Endothelial cell (in vitro differentiated cells): ENCODE measurements around the gene NAT8L. TPM values are rescaled to one million over a fixed set of nuclear protein-coding genes. Genes with fewer than 3 reads are reported as not detected.

Experiments used
- DNase-seq: peaks from one replicate; pipeline ENCODE4 v3.0.0; 2021; ENCODE audit warnings: low spot score
- H3K27ac Mint-ChIP-seq: one replicate; pipeline ENCODE4 v1.8.0; 2021; ENCODE audit warnings: mixed read lengths, inconsistent platforms; ENCODE audit not compliant: unreplicated experiment
- H3K27me3 Mint-ChIP-seq: one replicate; pipeline ENCODE4 v1.8.0; 2021; ENCODE audit warnings: mild to moderate bottlenecking, moderate library complexity, mixed read lengths, inconsistent platforms; ENCODE audit not compliant: unreplicated experiment
- H3K36me3 Mint-ChIP-seq: one replicate; pipeline ENCODE4 v1.8.0; 2021; ENCODE audit warnings: mild to moderate bottlenecking, low read depth, mixed read lengths, inconsistent platforms; ENCODE audit not compliant: unreplicated experiment
- H3K4me1 Mint-ChIP-seq: one replicate; pipeline ENCODE4 v1.8.0; 2021; ENCODE audit warnings: mild to moderate bottlenecking, mixed read lengths, inconsistent platforms; ENCODE audit not compliant: unreplicated experiment
- H3K4me3 Mint-ChIP-seq: one replicate; pipeline ENCODE4 v1.8.0; 2021; ENCODE audit warnings: mild to moderate bottlenecking, mixed read lengths, inconsistent platforms; ENCODE audit not compliant: unreplicated experiment
- H3K9me3 Mint-ChIP-seq: one replicate; pipeline ENCODE4 v1.8.0; 2021; ENCODE audit warnings: mixed read lengths, inconsistent platforms; ENCODE audit not compliant: unreplicated experiment
- CTCF ChIP-seq: fragments of 200-600 bp; sonication (generic); IDR thresholded peaks from one replicate; pipeline ENCODE4 v1.5.0; 2021; ENCODE audit warnings: antibody characterized with exemption; ENCODE audit not compliant: unreplicated experiment
- total RNA-seq: library from RNA; stranded (reverse); fragmentation: NEBNext Ultra II Directional; extraction: Animal tissue kit (Norgen Biotek cat#: 25700); gene quantifications from one replicate; pipeline ENCODE4 v1.2.1, GENCODE V29; 2021; ENCODE audit not compliant: unreplicated experiment

Gene NAT8L
- total RNA-seq, 1 donor from 2014 or later, result 0.36 TPM

GRCh38 chr4:2077537-2078460, 18.7 kb downstream of the NAT8L start:
- no peak for DNase-seq
- no peaks in the 10 kb centered on the region for H3K4me1 Mint-ChIP-seq
- H3K9me3 Mint-ChIP-seq, result no peaks in the 10 kb centered on the region

GRCh38 chr4:2078584-2078983, 19.5 kb downstream of the NAT8L start:
- Mint-ChIP-seq H3K4me3 (no peak overlapping the region), H3K36me3 (peaks cover 3% of the 10 kb centered on the region), H3K9me3 (no peaks in the 10 kb centered on the region), H3K27ac (no peak overlapping the region), H3K4me1 (no peaks in the 10 kb centered on the region), H3K27me3 (peaks cover 4% of the 10 kb centered on the region)
- TF ChIP-seq CTCF, result no peak
- no peak for DNase-seq

More at GRCh38 chr4:2077537-2078460, 18.7 kb downstream of the NAT8L start:
- Mint-ChIP-seq H3K36me3 (peaks cover 3% of the 10 kb centered on the region), H3K4me3 (no peak overlapping the region), H3K27ac (no peak overlapping the region), H3K27me3 (peaks cover 2% of the 10 kb centered on the region)
- no peak for TF ChIP-seq CTCF

GRCh38 chr4:2079006-2079405, 19.9 kb downstream of the NAT8L start:
- DNase-seq, result no peak
- Mint-ChIP-seq H3K9me3 (no peaks in the 10 kb centered on the region), H3K4me3 (no peak overlapping the region), H3K27me3 (peaks cover 4% of the 10 kb centered on the region), H3K4me1 (no peaks in the 10 kb centered on the region), H3K27ac (no peak overlapping the region), H3K36me3 (peaks cover 3% of the 10 kb centered on the region)
- TF ChIP-seq CTCF, result no peak

GRCh38 chr4:2079926-2080325, 20.8 kb downstream of the NAT8L start:
- Mint-ChIP-seq H3K4me3 (no peak overlapping the region), H3K9me3 (no peaks in the 10 kb centered on the region), H3K36me3 (peaks cover 7% of the 10 kb centered on the region), H3K27me3 (peaks cover 6% of the 10 kb centered on the region), H3K4me1 (no peaks in the 10 kb centered on the region), H3K27ac (no peak overlapping the region)
- DNase-seq, result no peak
- TF ChIP-seq CTCF, result no peak
